Stimulated activated CD8-positive, alpha-beta memory T cell treated with anti-CD3 and anti-CD28 coated beads, Interleukin-7, amount 100 ng/mL, for 48 hours (primary cell): ENCODE measurements around the gene COX19.

Experiments
- DNase-seq, 2 donors: peaks; one replicate each; pipeline ENCODE4 v3.0.0-alpha.2; 2020; ENCODE audit warnings: low read depth in 1 of 2; ENCODE audit errors: extremely low read depth in 1 of 2

COX19 gene

GRCh38 chr7:992709-993607 lies 17.6 kb upstream of the COX19 start:
- DNase-seq: peak; percentile 84 to 91

GRCh38 chr7:991729-992656 lies 16.6 kb upstream of the COX19 start:
- no peak for DNase-seq

- DNase-seq: no peak
Observed at GRCh38 chr7:990933-991728, 15.8 kb upstream of the COX19 start.

- DNase-seq: no peak
Observed at GRCh38 chr7:990352-990932, 15.1 kb upstream of the COX19 start.

GRCh38 chr7:988963-989529 lies 13.7 kb upstream of the COX19 start:
- no peak for DNase-seq

- no peak for DNase-seq
Observed at GRCh38 chr7:988426-988911, 13.1 kb upstream of the COX19 start.

- DNase-seq: no peak
Observed at GRCh38 chr7:987909-988308, 12.6 kb upstream of the COX19 start.

GRCh38 chr7:986766-987751 lies 11.7 kb upstream of the COX19 start:
- no peak for DNase-seq

GRCh38 chr7:985915-986741 lies 10.8 kb upstream of the COX19 start:
- no peak for DNase-seq

GRCh38 chr7:985127-985416 lies 9.7 kb upstream of the COX19 start:
- no peak for DNase-seq

GRCh38 chr7:984361-985126 lies 9.2 kb upstream of the COX19 start:
- no peak for DNase-seq

GRCh38 chr7:983616-984071 lies 8.3 kb upstream of the COX19 start:
- DNase-seq: no peak

- no peak for DNase-seq
Observed at GRCh38 chr7:983004-983615, 7.8 kb upstream of the COX19 start, which contains the start of gene CYP2W1. Gene CYP2W1, plus strand, starts transcription at chr7:983181. Its CDS starts 31 bp downstream, at chr7:983212.

GRCh38 chr7:982511-983003 lies 7.2 kb upstream of the COX19 start:
- DNase-seq: no peak

GRCh38 chr7:981793-982510 lies 6.6 kb upstream of the COX19 start:
- DNase-seq: no peak
